Tibial nerve (tissue), 4 donors: ENCODE measurements around the gene C12orf43. TPM values are rescaled to one million over a fixed set of nuclear protein-coding genes. Genes with fewer than 3 reads are reported as not detected.

ENCODE experiments used
- DNase-seq, 2 donors: peaks; one replicate each; pipeline ENCODE4 v3.0.0-alpha.2; 2019; ENCODE audit warnings: low spot score in 2 of 2
- H3K27ac ChIP-seq, 4 donors: fragments of 200-600 bp; sonication (generic) in 3 of 4; one replicate each; pipeline ENCODE4 v1.5.1; 2017 to 2019; ENCODE audit warnings: mild to moderate bottlenecking in 1 of 4
- H3K27me3 ChIP-seq, 2 donors: fragments of 200-600 bp; sonication (generic) in 1 of 2; one replicate each; pipeline versions ENCODE4 v1.5.1 to v1.6.0; 2017 to 2019
- H3K36me3 ChIP-seq, 3 donors: fragments of 200-600 bp; sonication (generic); one replicate each; pipeline ENCODE4 v1.5.1; 2018 to 2019
- H3K4me1 ChIP-seq, 4 donors: fragments of 200-600 bp; sonication (generic) in 3 of 4; one replicate each; pipeline ENCODE4 v1.5.1; 2017 to 2019
- H3K4me3 ChIP-seq, 4 donors: fragments of 200-600 bp; sonication (generic) in 3 of 4; one replicate each; pipeline ENCODE4 v1.5.1; 2017 to 2019; ENCODE audit warnings: mild to moderate bottlenecking in 1 of 4, moderate library complexity in 1 of 4
- H3K9me3 ChIP-seq, 4 donors: fragments of 200-600 bp; sonication (generic) in 3 of 4; one replicate each; pipeline ENCODE4 v1.5.1; 2017 to 2019
- CTCF ChIP-seq, 5 experiments: fragments of 200-600 bp in 3 of 5; fragments of 450-650 bp in 2 of 5; sonication (generic) in 3 of 5; IDR thresholded peaks; one replicate each; pipeline ENCODE4 v1.5.1; 2016 to 2019; ENCODE audit warnings: antibody characterized with exemption in 5 of 5, mild to moderate bottlenecking in 3 of 5, moderate library complexity in 2 of 5
- EP300 ChIP-seq, 2 donors: sonication (generic); formaldehyde crosslinking; IDR thresholded peaks; one replicate each; pipeline ENCODE4 v1.6.1; 2017; ENCODE audit warnings: antibody characterized with exemption in 2 of 2, mild to moderate bottlenecking in 1 of 2
- POLR2A ChIP-seq, 2 donors: fragments of 450-650 bp; IDR thresholded peaks; one replicate each; pipeline ENCODE4 v1.6.1; 2017; ENCODE audit warnings: antibody characterized with exemption in 2 of 2, mild to moderate bottlenecking in 2 of 2, moderate library complexity in 2 of 2
- WGBS, 2 donors: methylation state at CpG; one replicate each; pipeline ENCODE4 v1.1.5; 2018; 5-methylcytosine and 5-hydroxymethylcytosine counted together
- total RNA-seq, 4 donors: library from RNA; depleted of rRNA; stranded (reverse); fragments of >200 nt; gene quantifications; one replicate each; pipeline ENCODE4 v1.1.0, GENCODE V29; 2016

The C12orf43 gene
- total RNA-seq, 4 donors from 2014 or later = 15.0 to 29.7 (median 20.6) TPM

GRCh38 chr12:120982659-120983058, 33.6 kb downstream of the C12orf43 start:
- H3K4me3 ChIP-seq = no peak overlapping the region
- H3K27ac ChIP-seq = no peak overlapping the region
- no peaks in the 10 kb centered on the region for H3K4me1 ChIP-seq
- no peaks in the 10 kb centered on the region for H3K36me3 ChIP-seq
- no peak for TF ChIP-seq EP300 (IDR thresholded peaks at IDR 0.05)
- no peak for TF ChIP-seq CTCF (IDR thresholded peaks at IDR 0.05)
- no peak for TF ChIP-seq POLR2A (IDR thresholded peaks at IDR 0.05)
- no peaks in the 10 kb centered on the region for H3K27me3 ChIP-seq
- WGBS, 2 donors = 86 to 88% methylated on average over 7 of the region's 7 CpGs
- DNase-seq = no peak
- H3K9me3 ChIP-seq = no peaks in the 10 kb centered on the region

- no peak for TF ChIP-seq EP300 (IDR thresholded peaks at IDR 0.05)
- no peak for TF ChIP-seq POLR2A (IDR thresholded peaks at IDR 0.05)
- TF ChIP-seq CTCF (IDR thresholded peaks at IDR 0.05) = no peak
- no peaks in the 10 kb centered on the region for H3K4me1 ChIP-seq
- no peak overlapping the region for H3K4me3 ChIP-seq
- H3K9me3 ChIP-seq = no peaks in the 10 kb centered on the region
- no peaks in the 10 kb centered on the region for H3K36me3 ChIP-seq
- no peaks in the 10 kb centered on the region for H3K27me3 ChIP-seq
- peak overlapping the region in 1 of 4 donors; percentile 1 for H3K27ac ChIP-seq
- 76 to 80% methylated on average over 6 of the region's 6 CpGs for WGBS, 2 donors
- DNase-seq = no peak
These were observed 34.8 kb downstream of the C12orf43 start for GRCh38 chr12:120981407-120981941.

- peak overlapping the region in 1 of 4 donors; percentile 56 for H3K27ac ChIP-seq
- no peaks in the 10 kb centered on the region for H3K27me3 ChIP-seq
- no peaks in the 10 kb centered on the region for H3K36me3 ChIP-seq
- H3K4me3 ChIP-seq = peak overlapping the region in 1 of 4 donors; percentile 9
- 66 to 70% methylated on average over 13 of the region's 13 CpGs for WGBS, 2 donors
- no peaks in the 10 kb centered on the region for H3K4me1 ChIP-seq
- TF ChIP-seq CTCF (IDR thresholded peaks at IDR 0.05) (no peak), EP300 (IDR thresholded peaks at IDR 0.05) (no peak), POLR2A (IDR thresholded peaks at IDR 0.05) (no peak)
- DNase-seq = no peak
- no peaks in the 10 kb centered on the region for H3K9me3 ChIP-seq
These were observed 35.4 kb downstream of the C12orf43 start for GRCh38 chr12:120980800-120981368.

- 53 to 65% methylated on average over 11 of the region's 11 CpGs for WGBS, 2 donors
- no peaks in the 10 kb centered on the region for H3K27me3 ChIP-seq
- peak overlapping the region in 1 of 4 donors; percentile 56 for H3K27ac ChIP-seq
- no peaks in the 10 kb centered on the region for H3K4me1 ChIP-seq
- DNase-seq = no peak
- peak overlapping the region in 1 of 4 donors; percentile 18 for H3K4me3 ChIP-seq
- H3K36me3 ChIP-seq = no peaks in the 10 kb centered on the region
- H3K9me3 ChIP-seq = no peaks in the 10 kb centered on the region
- TF ChIP-seq CTCF (IDR thresholded peaks at IDR 0.05) (no peak), POLR2A (IDR thresholded peaks at IDR 0.05) (no peak), EP300 (IDR thresholded peaks at IDR 0.05) (no peak)
These were observed 36.2 kb downstream of the C12orf43 start for GRCh38 chr12:120979862-120980696.
